Activated T-helper 1 cell treated with anti-CD3 and anti-CD28 coated beads, Interleukin-12 subunit alpha, Interleukin-12 subunit beta, Interleukin-2, Interleukin-4 antibody, amounts not matched to agents 30 ng/mL and 10 ng/mL and 1 ng/mL, durations not matched to agents 14 hours and 24 hours and 36 hours (primary cell): ENCODE measurements around the gene ZMIZ2. TPM values are rescaled to one million over a fixed set of nuclear protein-coding genes. Genes with fewer than 3 reads are reported as not detected.

Experiments used
- DNase-seq: peaks from one replicate; pipeline ENCODE4 v3.0.0; 2021; ENCODE audit warnings: low spot score
- H3K27ac Mint-ChIP-seq: one replicate; pipeline ENCODE4 v1.8.0; 2021; ENCODE audit warnings: mild to moderate bottlenecking, mixed read lengths
- H3K27me3 Mint-ChIP-seq: one replicate; pipeline ENCODE4 v1.8.0; 2022; ENCODE audit warnings: mild to moderate bottlenecking, moderate library complexity, mixed read lengths; ENCODE audit not compliant: insufficient read depth
- H3K36me3 Mint-ChIP-seq: one replicate; pipeline ENCODE4 v1.8.0; 2021; ENCODE audit warnings: low read depth, mixed read lengths
- H3K4me1 Mint-ChIP-seq: one replicate; pipeline ENCODE4 v1.8.0; 2021; ENCODE audit warnings: low read depth, mixed read lengths
- H3K4me3 Mint-ChIP-seq: one replicate; pipeline ENCODE4 v1.8.0; 2021; ENCODE audit warnings: mild to moderate bottlenecking, moderate library complexity, mixed read lengths
- H3K9me3 Mint-ChIP-seq: one replicate; pipeline ENCODE4 v1.8.0; 2021; ENCODE audit warnings: mixed read lengths
- intact Hi-C: fragments of 100-400 bp; cut with micrococcal nuclease; formaldehyde crosslinking; loops from one replicate; pipeline ENCODE4 v1.15.1; 2024
- total RNA-seq: library from RNA; stranded (reverse); gene quantifications from 2 replicates; pipeline ENCODE4 v1.2.3, GENCODE V29; 2022

The ZMIZ2 gene
- total RNA-seq, 1 donor from 2014 or later, result 123 TPM

DNA sequence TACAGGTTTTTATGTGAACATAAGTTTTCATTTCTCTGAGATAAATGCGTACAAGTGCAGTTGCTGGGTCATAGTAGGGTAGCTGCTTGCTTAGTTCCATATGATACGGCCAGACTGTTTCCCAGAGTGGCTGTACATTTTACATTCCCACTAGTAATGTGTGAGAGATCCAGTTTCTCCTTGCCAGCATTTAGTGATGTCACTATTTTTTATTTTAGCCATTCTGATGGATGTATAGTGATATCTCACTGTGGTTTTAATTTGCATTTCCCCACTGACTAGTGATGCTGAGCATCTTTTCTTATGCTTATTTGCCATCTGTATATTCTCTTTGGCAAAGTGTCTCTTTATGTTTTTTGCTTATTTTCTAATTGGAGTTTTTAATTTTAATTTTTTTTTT is 4.2 kb downstream of the ZMIZ2 start:
- Mint-ChIP-seq H3K9me3 (no peaks in the 10 kb centered on the region), H3K36me3 (peaks cover 19% of the 10 kb centered on the region), H3K4me3 (peak overlapping the region; percentile 58), H3K27ac (peak overlapping the region; percentile 18), H3K27me3 (no peaks in the 10 kb centered on the region), H3K4me1 (peaks cover 41% of the 10 kb centered on the region)
- no peak for DNase-seq
- intact Hi-C loops, result loop anchor here (5.0 kb wide), 1 partner anchor 671 kb away; the partner anchor contains the start of gene POLM

DNA sequence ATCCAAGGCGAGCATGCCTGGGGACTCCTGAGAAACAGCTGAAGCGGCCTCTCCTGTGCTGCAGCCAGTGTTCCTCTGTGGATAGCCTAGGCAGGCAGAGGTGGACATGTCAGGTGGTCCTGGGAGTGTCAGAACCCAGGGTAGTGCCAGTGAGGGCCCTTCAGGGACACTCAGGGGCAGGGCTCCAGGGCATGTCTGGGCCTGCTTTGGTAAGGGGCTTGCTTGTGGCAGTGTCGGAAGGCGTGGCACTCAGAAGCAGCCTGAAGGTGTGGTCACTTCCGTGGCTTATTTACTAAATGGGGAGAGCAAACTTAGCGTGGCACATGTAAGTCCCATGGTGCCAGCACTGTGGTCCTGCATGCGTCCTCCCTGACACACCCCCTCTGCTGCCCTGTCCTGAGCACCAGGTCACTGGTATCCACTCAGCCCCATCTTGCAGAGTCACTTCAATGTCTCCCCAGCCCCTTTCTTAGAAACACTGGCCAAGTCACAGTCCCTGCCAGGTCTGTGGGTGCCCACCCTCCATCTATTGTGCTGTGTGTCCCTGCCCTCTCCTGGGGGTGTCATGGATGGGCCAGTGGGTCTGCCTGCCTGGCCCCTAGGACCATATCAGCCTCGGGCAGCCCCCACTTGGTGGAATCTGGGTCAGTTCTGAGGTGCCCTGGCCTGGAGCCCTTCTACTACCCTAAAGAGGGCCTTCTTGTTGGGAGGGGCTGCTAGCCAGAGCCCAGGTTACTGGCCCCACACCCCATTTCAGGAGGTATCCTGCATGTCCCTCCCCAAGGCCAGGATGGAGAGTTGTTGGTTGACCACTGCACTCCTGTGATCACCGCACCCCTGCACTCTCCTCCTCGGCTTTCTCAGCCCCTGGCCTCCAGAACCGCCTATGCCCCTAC is 6.4 kb downstream of the ZMIZ2 start:
- H3K27ac Mint-ChIP-seq, result peak overlapping the region; percentile 58
- peaks cover 22% of the 10 kb centered on the region for H3K36me3 Mint-ChIP-seq
- H3K4me3 Mint-ChIP-seq, result no peak overlapping the region
- DNase-seq, result no peak
- no peaks in the 10 kb centered on the region for H3K9me3 Mint-ChIP-seq
- H3K27me3 Mint-ChIP-seq, result no peaks in the 10 kb centered on the region
- intact Hi-C loops, result loop anchor here (5.0 kb wide), 1 partner anchor 673 kb away; the partner anchor contains the start of gene POLM
- peaks cover 32% of the 10 kb centered on the region for H3K4me1 Mint-ChIP-seq

DNA sequence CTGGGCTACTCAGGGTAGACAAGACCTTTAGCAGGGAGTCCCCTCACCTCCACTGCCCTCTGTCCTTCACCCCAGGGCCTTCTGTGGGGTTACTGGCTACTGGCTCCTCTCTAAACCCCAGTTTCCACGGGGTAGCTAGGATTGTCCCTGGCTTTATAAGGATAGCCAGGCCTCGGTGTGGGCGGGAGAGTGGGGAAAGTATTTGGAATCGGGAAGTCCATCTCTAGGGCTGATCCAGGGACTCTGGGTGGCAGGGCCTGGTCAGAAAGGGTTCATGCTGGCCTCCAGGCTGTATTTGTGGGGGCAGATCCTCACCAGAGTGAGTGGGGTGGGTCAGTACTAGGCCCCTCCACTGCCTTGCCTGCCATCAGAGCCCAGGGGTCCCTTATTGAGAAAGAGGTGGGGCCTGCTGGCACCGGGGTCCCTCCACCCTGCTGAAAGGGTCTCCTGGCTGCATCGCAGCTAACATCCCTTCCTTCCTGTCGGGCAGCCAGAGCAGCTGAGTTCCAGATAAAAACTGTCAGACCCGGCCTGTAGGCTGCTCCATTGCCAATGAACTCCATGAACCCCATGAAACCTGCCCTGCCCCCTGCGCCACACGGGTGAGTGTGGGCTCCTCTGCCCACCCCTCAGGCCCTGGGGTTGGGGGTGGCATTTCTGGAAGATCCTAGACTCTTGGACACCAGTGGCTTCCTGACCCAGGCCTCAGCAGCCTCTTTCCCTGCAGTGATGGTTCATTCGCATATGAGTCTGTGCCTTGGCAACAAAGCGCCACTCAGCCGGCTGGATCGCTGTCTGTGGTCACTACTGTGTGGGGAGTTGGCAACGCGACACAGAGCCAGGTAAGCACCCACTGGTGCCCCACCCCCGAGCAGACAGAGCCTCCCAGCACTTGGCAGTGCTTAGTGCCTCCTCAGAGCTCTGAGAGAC is 7.3 kb downstream of the ZMIZ2 start:
- Mint-ChIP-seq H3K9me3 (no peaks in the 10 kb centered on the region), H3K4me1 (peaks cover 23% of the 10 kb centered on the region), H3K4me3 (no peak overlapping the region), H3K27ac (no peak overlapping the region), H3K36me3 (peaks cover 19% of the 10 kb centered on the region), H3K27me3 (no peaks in the 10 kb centered on the region)
- no peak for DNase-seq
- intact Hi-C loops, result no loop called here

DNA sequence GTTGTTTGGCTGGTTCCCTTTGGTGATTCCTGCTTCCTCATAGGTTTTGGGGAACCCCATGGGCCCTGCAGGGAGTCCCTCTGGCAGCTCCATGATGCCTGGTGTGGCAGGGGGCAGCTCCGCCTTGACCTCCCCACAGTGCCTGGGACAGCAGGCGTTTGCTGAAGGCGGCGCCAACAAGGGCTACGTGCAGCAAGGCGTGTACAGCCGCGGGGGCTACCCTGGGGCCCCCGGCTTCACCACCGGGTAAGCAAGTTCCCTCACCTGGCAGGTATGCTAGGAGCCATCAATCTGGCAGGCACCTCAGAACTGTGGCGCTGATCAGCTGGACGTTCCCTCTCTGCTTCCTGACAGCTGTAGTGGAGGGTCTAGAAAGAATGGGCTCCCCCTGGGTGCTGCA is 8.3 kb downstream of the ZMIZ2 start:
- intact Hi-C loops, result no loop called here
- no peaks in the 10 kb centered on the region for H3K27me3 Mint-ChIP-seq
- H3K4me1 Mint-ChIP-seq, result peaks cover 17% of the 10 kb centered on the region
- no peak overlapping the region for H3K27ac Mint-ChIP-seq
- no peaks in the 10 kb centered on the region for H3K9me3 Mint-ChIP-seq
- H3K4me3 Mint-ChIP-seq, result no peak overlapping the region
- DNase-seq, result no peak
- H3K36me3 Mint-ChIP-seq, result peaks cover 15% of the 10 kb centered on the region

DNA sequence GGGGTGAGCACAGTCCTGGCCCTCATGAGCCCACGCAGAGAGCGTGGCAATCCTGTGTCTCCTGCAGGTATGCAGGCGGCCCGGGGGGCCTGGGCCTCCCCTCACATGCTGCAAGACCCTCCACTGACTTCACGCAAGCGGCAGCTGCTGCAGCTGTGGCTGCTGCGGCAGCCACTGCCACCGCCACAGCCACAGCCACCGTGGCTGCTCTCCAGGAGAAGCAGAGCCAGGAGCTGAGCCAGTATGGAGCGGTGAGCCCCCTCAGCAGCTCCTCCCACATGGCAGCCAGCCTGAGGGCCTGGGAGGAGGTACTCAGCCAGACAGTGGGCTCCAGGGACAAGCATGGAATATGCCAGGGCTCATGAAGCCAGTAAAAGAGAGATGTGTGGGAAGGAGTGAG is 8.7 kb downstream of the ZMIZ2 start:
- DNase-seq, result no peak
- Mint-ChIP-seq H3K4me1 (peaks cover 15% of the 10 kb centered on the region), H3K4me3 (no peak overlapping the region), H3K36me3 (peaks cover 17% of the 10 kb centered on the region), H3K27ac (no peak overlapping the region), H3K9me3 (no peaks in the 10 kb centered on the region), H3K27me3 (no peaks in the 10 kb centered on the region)
- intact Hi-C loops, result no loop called here

DNA sequence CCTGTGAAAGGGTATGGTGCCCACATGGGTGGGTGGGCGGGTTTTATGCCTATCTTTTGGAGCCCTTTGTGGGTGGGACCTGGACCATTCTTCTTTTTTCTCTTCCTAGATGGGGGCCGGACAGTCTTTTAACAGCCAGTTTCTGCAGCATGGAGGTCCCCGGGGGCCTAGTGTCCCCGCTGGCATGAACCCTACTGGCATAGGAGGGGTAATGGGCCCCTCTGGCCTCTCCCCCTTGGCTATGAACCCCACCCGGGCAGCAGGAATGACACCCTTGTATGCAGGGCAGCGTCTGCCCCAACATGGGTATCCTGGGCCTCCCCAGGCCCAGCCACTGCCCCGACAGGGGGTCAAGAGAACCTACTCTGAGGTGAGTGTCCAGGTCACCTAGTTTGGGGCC is 9.1 kb downstream of the ZMIZ2 start:
- Mint-ChIP-seq H3K4me1 (peaks cover 10% of the 10 kb centered on the region), H3K4me3 (no peak overlapping the region), H3K27me3 (no peaks in the 10 kb centered on the region), H3K27ac (no peak overlapping the region), H3K9me3 (no peaks in the 10 kb centered on the region), H3K36me3 (peaks cover 17% of the 10 kb centered on the region)
- intact Hi-C loops, result no loop called here
- DNase-seq, result no peak

DNA sequence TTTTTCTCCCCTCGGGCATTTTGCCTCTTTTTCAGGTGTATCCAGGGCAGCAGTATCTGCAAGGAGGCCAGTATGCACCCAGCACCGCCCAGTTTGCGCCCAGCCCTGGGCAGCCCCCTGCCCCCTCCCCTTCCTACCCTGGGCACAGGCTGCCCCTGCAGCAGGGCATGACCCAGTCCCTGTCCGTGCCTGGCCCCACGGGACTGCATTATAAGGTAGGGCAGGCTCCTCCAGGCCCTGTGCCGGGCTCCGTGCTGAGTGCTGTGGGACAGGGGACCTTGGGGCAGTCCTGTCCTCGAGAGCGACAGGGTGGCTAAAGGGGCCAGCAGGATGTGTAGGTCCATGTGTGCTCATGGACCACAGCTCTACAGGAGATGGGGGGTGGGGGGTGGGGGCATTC is 10.6 kb downstream of the ZMIZ2 start:
- no peaks in the 10 kb centered on the region for H3K9me3 Mint-ChIP-seq
- intact Hi-C loops, result no loop called here
- H3K4me3 Mint-ChIP-seq, result no peak overlapping the region
- H3K36me3 Mint-ChIP-seq, result peaks cover 27% of the 10 kb centered on the region
- H3K27me3 Mint-ChIP-seq, result no peaks in the 10 kb centered on the region
- no peak overlapping the region for H3K27ac Mint-ChIP-seq
- no peaks in the 10 kb centered on the region for H3K4me1 Mint-ChIP-seq
- DNase-seq, result no peak

DNA sequence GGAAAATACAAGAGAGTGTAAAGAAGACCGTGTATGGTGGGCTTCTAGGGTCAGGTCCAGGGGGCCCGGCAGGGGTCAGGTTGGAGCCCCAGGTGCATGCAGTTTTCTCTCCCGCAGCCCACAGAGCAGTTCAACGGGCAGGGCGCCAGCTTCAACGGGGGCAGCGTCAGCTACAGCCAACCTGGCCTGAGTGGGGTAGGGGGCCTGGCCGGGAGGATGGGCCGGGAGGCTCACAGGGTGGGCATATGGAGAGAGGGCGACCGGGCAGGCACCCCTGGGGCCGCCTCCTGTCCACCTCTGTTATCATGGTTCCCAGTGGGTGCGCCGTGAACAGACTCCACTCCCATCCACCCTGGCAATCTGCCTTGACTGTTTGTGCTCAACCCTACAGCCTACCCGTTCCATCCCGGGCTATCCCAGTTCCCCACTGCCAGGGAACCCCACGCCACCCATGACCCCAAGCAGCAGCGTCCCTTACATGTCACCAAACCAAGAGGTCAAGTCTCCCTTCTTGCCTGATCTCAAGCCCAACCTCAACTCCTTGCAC is 11.5 kb downstream of the ZMIZ2 start:
- no peaks in the 10 kb centered on the region for H3K4me1 Mint-ChIP-seq
- no peak for DNase-seq
- H3K27me3 Mint-ChIP-seq, result no peaks in the 10 kb centered on the region
- no peak overlapping the region for H3K27ac Mint-ChIP-seq
- no peaks in the 10 kb centered on the region for H3K9me3 Mint-ChIP-seq
- no peak overlapping the region for H3K4me3 Mint-ChIP-seq
- H3K36me3 Mint-ChIP-seq, result peaks cover 31% of the 10 kb centered on the region
- intact Hi-C loops, result no loop called here

DNA sequence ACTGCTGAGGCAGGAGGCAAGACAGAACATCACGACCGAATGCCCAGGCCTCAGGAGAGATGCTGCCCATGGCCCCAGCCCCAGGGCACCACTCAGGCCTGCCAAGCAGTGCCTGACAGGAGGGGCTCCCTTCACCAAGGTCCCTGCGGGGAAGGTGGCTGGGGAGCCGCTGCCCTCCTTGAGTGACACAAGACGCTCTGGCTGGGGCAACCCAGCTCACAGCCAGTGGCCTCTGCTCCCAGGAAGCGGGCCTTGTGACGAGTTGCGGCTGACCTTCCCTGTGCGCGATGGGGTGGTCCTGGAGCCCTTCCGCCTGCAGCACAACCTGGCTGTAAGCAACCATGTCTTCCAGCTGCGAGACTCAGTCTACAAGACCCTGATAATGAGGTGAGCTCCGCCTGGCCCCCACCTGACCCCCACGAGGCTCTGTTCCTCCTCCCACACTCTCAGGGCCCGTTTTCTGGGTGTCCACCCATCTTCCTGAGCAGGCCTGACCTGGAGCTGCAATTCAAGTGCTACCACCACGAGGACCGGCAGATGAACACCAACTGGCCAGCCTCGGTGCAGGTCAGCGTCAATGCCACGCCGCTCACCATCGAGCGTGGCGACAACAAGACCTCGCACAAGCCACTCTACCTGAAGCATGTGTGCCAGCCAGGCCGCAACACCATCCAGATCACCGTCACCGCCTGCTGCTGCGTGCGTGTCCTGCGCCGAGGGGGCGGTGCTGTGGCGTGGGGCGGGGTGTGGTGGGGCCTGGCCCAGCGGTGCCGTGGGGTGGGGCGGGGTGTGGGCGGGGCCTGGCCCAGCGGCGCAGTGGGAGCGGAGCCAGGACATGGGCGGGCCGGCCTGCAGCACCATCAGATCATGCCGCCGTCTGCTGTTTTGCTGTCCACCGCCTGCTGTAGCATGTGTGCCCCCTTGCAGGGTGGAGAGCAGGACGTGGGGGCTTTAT is 12.8 kb downstream of the ZMIZ2 start:
- Mint-ChIP-seq H3K36me3 (peaks cover 33% of the 10 kb centered on the region), H3K9me3 (no peaks in the 10 kb centered on the region), H3K27ac (no peak overlapping the region), H3K27me3 (no peaks in the 10 kb centered on the region), H3K4me3 (no peak overlapping the region), H3K4me1 (no peaks in the 10 kb centered on the region)
- DNase-seq, result no peak
- intact Hi-C loops, result no loop called here

DNA sequence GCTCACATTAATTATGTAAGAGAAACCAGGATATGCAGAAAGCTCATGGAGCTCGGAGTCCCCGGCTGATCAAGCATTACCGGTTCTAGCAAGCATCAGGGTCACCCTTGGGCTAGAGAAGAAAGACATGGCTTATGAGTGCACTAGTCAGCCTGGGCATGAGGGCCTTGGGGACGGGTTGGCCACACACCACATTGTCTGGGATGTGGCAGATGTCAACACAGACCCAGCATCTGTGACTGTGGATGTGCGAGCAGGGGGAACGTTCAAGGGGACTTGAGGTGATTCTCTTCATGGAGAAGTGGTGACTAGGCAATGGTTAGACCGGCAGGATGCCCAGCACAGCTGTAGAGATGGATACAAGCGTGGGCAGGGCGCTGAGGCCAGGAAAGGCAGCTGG is 13.7 kb downstream of the ZMIZ2 start:
- no peaks in the 10 kb centered on the region for H3K9me3 Mint-ChIP-seq
- no peak overlapping the region for H3K4me3 Mint-ChIP-seq
- peaks cover 38% of the 10 kb centered on the region for H3K36me3 Mint-ChIP-seq
- intact Hi-C loops, result no loop called here
- no peaks in the 10 kb centered on the region for H3K27me3 Mint-ChIP-seq
- DNase-seq, result no peak
- no peak overlapping the region for H3K27ac Mint-ChIP-seq
- no peaks in the 10 kb centered on the region for H3K4me1 Mint-ChIP-seq

DNA sequence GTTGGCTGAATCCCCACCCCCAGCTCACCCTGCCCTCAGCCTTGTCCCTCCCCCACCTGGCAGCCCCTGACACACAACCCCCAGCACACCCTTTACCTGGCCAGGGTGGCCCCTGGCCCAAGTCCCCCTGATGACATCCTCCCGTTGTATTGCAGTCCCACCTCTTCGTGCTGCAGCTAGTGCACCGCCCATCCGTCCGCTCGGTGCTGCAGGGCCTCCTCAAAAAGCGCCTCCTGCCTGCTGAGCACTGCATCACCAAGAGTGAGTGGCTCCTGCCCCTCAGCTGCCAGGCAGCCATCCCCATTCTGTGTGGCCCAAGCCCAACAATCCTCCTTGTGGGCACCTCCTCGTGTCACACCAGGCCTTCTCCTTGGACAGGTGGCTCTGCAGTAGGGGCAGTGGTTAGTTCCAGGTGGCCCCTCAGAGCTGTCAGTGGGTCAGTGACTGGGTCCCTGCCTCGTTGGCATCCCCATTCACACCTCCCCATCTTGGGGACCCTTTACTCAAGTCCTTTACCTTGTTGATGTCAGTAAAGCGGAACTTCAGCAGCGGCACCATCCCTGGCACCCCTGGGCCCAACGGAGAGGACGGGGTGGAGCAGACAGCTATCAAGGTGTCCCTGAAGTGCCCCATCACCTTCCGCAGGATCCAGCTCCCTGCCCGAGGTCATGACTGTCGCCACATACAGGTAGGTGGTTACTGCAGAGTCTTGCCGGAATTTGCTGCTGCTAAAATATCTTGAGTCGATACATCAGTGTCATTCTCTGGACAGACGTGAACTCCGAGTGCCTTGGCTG is 14.3 kb downstream of the ZMIZ2 start:
- H3K36me3 Mint-ChIP-seq, result peaks cover 43% of the 10 kb centered on the region
- H3K27me3 Mint-ChIP-seq, result no peaks in the 10 kb centered on the region
- H3K4me3 Mint-ChIP-seq, result no peak overlapping the region
- no peak overlapping the region for H3K27ac Mint-ChIP-seq
- intact Hi-C loops, result no loop called here
- H3K4me1 Mint-ChIP-seq, result peaks cover 5% of the 10 kb centered on the region
- no peak for DNase-seq
- H3K9me3 Mint-ChIP-seq, result no peaks in the 10 kb centered on the region
